HEK293 (cell line): ENCODE measurements around the gene PRELID3B.

Experiments used
- CTCF ChIA-PET: fragments of 350-600 bp; formaldehyde crosslinking; extraction: SDS; loops from one replicate; lab custom pipeline; 2021; ENCODE audit warnings: antibody characterized with exemption; lab: Yijun Ruan, JAX
- POLR2A ChIA-PET: fragments of 300-600 bp; formaldehyde crosslinking; extraction: SDS; loops from one replicate; lab custom pipeline; 2020; ENCODE audit warnings: antibody characterized with exemption, inconsistent platforms; lab: Yijun Ruan, JAX
- H3K27ac ChIP-seq: fragments of 200-500 bp; sonication (Bioruptor generic); 2 replicates; pipeline ENCODE4 v1.5.1; 2014; ENCODE audit warnings: low read depth, low read length, control low read depth, inconsistent platforms; ENCODE audit errors: extremely low read depth
- H3K36me3 ChIP-seq, 2 experiments: fragments of 200-500 bp in 1 of 2; sonication (Bioruptor generic) in 1 of 2; 1 replicate in 1 of 2; 2 replicates in 1 of 2; pipeline ENCODE4 v1.5.1; 2014 to 2017; ENCODE audit warnings: inconsistent platforms in 2 of 2, low read length in 2 of 2; ENCODE audit not compliant: control insufficient read depth in 2 of 2, insufficient read depth in 1 of 2
- H3K4me1 ChIP-seq: fragments of 200-500 bp; sonication (Bioruptor generic); 2 replicates; pipeline ENCODE4 v1.5.1; 2014; ENCODE audit warnings: mild to moderate bottlenecking, low read length, inconsistent platforms; ENCODE audit not compliant: control insufficient read depth, insufficient read depth
- H3K4me3 ChIP-seq: 2 replicates; pipeline ENCODE4 v1.5.1; 2011; ENCODE audit warnings: low read depth, mild to moderate bottlenecking, control low read depth, low read length, moderate library complexity
- H3K9me3 ChIP-seq: fragments of 200-500 bp; sonication (Bioruptor generic); 2 replicates; pipeline ENCODE4 v1.5.1; 2014; ENCODE audit warnings: low read depth, low read length, inconsistent platforms; ENCODE audit not compliant: control insufficient read depth, insufficient read depth
- GLIS1 ChIP-seq: fragments of 450-650 bp; formaldehyde crosslinking; IDR thresholded peaks from 2 replicates; pipeline ENCODE4 v1.5.1; 2016; ENCODE audit warnings: missing biosample characterization, missing genetic modification characterization
- KLF1 ChIP-seq: fragments of 450-650 bp; formaldehyde crosslinking; IDR thresholded peaks from 2 replicates; pipeline ENCODE4 v1.5.1; 2016; ENCODE audit warnings: missing biosample characterization, missing genetic modification characterization
- OVOL3 ChIP-seq: fragments of 450-650 bp; formaldehyde crosslinking; IDR thresholded peaks from 2 replicates; pipeline ENCODE4 v1.5.1; 2016; ENCODE audit warnings: missing biosample characterization, missing genetic modification characterization
- SALL2 ChIP-seq: fragments of 450-650 bp; formaldehyde crosslinking; IDR thresholded peaks from 2 replicates; pipeline ENCODE4 v1.5.0; 2017; ENCODE audit warnings: missing biosample characterization, mild to moderate bottlenecking, missing genetic modification characterization, borderline replicate concordance
- SCRT2 ChIP-seq: fragments of 450-650 bp; formaldehyde crosslinking; IDR thresholded peaks from 2 replicates; pipeline ENCODE4 v1.5.1; 2016; ENCODE audit warnings: missing biosample characterization, missing genetic modification characterization
- SP3 ChIP-seq: fragments of 450-650 bp; formaldehyde crosslinking; IDR thresholded peaks from 2 replicates; pipeline ENCODE4 v1.5.1; 2016; ENCODE audit warnings: missing biosample characterization, missing genetic modification characterization
- ZEB2 ChIP-seq: fragments of 450-650 bp; formaldehyde crosslinking; IDR thresholded peaks from 2 replicates; pipeline ENCODE4 v1.5.1; 2016; ENCODE audit warnings: missing biosample characterization, missing genetic modification characterization
- ZFP37 ChIP-seq: fragments of 450-650 bp; formaldehyde crosslinking; IDR thresholded peaks from 2 replicates; pipeline ENCODE4 v1.5.1; 2016; ENCODE audit warnings: missing biosample characterization, missing genetic modification characterization
- ZNF157 ChIP-seq: fragments of 450-650 bp; formaldehyde crosslinking; IDR thresholded peaks from 2 replicates; pipeline ENCODE4 v1.5.1; 2016; ENCODE audit warnings: missing biosample characterization, missing genetic modification characterization
- ZNF202 ChIP-seq: fragments of 450-650 bp; formaldehyde crosslinking; IDR thresholded peaks from 2 replicates; pipeline ENCODE4 v1.5.1; 2016; ENCODE audit warnings: missing biosample characterization, missing genetic modification characterization, borderline replicate concordance
- ZNF221 ChIP-seq: fragments of 450-650 bp; formaldehyde crosslinking; IDR thresholded peaks from 2 replicates; pipeline ENCODE4 v1.5.1; 2017; ENCODE audit warnings: missing biosample characterization, missing genetic modification characterization, borderline replicate concordance
- ZNF248 ChIP-seq: fragments of 450-650 bp; formaldehyde crosslinking; IDR thresholded peaks from 2 replicates; pipeline ENCODE4 v1.5.1; 2017; ENCODE audit warnings: missing biosample characterization, missing genetic modification characterization
- ZNF391 ChIP-seq: fragments of 450-650 bp; formaldehyde crosslinking; IDR thresholded peaks from 2 replicates; pipeline ENCODE4 v1.5.1; 2016; ENCODE audit warnings: low read depth, missing biosample characterization, missing genetic modification characterization, borderline replicate concordance
- ZNF558 ChIP-seq: fragments of 450-650 bp; formaldehyde crosslinking; IDR thresholded peaks from 2 replicates; pipeline ENCODE4 v1.5.1; 2016; ENCODE audit warnings: missing biosample characterization, missing genetic modification characterization
- TF ChIP-seq, protein P1 (sequence below): fragments of 450-650 bp; formaldehyde crosslinking; IDR thresholded peaks from 2 replicates; pipeline ENCODE4 v1.5.1; 2016; ENCODE audit warnings: missing biosample characterization, missing genetic modification characterization, borderline replicate concordance
- TF ChIP-seq, protein P2 (sequence below): fragments of 450-650 bp; formaldehyde crosslinking; IDR thresholded peaks from 2 replicates; pipeline ENCODE4 v1.5.1; 2016; ENCODE audit warnings: missing biosample characterization, missing genetic modification characterization
- TF ChIP-seq, protein P3 (sequence below): fragments of 450-650 bp; formaldehyde crosslinking; IDR thresholded peaks from 2 replicates; pipeline ENCODE4 v1.5.1; 2016; ENCODE audit warnings: missing biosample characterization, missing genetic modification characterization
- TF ChIP-seq, protein P4 (sequence below): fragments of 450-650 bp; formaldehyde crosslinking; IDR thresholded peaks from 2 replicates; pipeline ENCODE4 v1.5.1; 2017; ENCODE audit warnings: missing biosample characterization, missing genetic modification characterization
- TF ChIP-seq, protein P5 (sequence below): sonication (generic); formaldehyde crosslinking; IDR thresholded peaks from 2 replicates; pipeline ENCODE4 v1.8.1; 2022; ENCODE audit warnings: mild to moderate bottlenecking, moderate library complexity, missing genetic modification reagents
- TF ChIP-seq, protein P6 (sequence below): fragments of 450-650 bp; formaldehyde crosslinking; IDR thresholded peaks from 2 replicates; pipeline ENCODE4 v1.5.1; 2016; ENCODE audit warnings: missing biosample characterization, missing genetic modification characterization
- TF ChIP-seq, protein P7 (sequence below): fragments of 450-650 bp; formaldehyde crosslinking; IDR thresholded peaks from 2 replicates; pipeline ENCODE4 v1.5.1; 2016; ENCODE audit warnings: missing biosample characterization, missing genetic modification characterization

The PRELID3B gene

DNA sequence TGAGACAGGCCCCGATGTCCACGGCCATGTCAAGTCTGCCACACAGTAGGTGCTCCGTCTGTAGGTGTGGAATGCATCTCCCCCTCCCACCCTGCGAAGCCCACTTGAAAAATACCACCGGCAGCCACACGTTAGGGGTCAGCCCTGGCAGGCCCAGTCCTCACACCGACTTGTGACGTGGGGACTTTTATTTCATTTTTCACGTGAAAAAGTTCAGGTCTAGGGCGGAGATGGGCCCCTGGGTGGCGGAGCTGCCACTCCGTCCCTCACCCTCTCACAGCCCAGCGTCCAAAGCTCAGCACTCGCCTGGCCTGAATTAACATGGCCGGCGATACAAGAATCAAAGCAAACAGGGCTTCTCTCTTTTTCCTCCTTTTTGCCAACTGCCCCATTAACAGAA lies 27.2 kb downstream of the PRELID3B start (continued):
- TF ChIP-seq, protein P1, sequence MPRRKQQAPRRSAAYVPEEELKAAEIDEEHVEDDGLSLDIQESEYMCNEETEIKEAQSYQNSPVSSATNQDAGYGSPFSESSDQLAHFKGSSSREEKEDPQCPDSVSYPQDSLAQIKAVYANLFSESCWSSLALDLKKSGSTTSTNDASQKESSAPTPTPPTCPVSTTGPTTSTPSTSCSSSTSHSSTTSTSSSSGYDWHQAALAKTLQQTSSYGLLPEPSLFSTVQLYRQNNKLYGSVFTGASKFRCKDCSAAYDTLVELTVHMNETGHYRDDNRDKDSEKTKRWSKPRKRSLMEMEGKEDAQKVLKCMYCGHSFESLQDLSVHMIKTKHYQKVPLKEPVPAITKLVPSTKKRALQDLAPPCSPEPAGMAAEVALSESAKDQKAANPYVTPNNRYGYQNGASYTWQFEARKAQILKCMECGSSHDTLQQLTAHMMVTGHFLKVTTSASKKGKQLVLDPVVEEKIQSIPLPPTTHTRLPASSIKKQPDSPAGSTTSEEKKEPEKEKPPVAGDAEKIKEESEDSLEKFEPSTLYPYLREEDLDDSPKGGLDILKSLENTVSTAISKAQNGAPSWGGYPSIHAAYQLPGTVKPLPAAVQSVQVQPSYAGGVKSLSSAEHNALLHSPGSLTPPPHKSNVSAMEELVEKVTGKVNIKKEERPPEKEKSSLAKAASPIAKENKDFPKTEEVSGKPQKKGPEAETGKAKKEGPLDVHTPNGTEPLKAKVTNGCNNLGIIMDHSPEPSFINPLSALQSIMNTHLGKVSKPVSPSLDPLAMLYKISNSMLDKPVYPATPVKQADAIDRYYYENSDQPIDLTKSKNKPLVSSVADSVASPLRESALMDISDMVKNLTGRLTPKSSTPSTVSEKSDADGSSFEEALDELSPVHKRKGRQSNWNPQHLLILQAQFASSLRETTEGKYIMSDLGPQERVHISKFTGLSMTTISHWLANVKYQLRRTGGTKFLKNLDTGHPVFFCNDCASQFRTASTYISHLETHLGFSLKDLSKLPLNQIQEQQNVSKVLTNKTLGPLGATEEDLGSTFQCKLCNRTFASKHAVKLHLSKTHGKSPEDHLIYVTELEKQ (tag by site-specific recombination): no peak
- TF ChIP-seq GLIS1 (tag by site-specific recombination) (no peak), SCRT2 (tag by site-specific recombination) (no peak)
- TF ChIP-seq, protein P2, sequence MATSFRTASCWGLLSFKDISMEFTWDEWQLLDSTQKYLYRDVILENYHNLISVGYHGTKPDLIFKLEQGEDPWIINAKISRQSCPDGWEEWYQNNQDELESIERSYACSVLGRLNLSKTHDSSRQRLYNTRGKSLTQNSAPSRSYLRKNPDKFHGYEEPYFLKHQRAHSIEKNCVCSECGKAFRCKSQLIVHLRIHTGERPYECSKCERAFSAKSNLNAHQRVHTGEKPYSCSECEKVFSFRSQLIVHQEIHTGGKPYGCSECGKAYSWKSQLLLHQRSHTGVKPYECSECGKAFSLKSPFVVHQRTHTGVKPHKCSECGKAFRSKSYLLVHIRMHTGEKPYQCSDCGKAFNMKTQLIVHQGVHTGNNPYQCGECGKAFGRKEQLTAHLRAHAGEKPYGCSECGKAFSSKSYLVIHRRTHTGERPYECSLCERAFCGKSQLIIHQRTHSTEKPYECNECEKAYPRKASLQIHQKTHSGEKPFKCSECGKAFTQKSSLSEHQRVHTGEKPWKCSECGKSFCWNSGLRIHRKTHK: no peak

DNA sequence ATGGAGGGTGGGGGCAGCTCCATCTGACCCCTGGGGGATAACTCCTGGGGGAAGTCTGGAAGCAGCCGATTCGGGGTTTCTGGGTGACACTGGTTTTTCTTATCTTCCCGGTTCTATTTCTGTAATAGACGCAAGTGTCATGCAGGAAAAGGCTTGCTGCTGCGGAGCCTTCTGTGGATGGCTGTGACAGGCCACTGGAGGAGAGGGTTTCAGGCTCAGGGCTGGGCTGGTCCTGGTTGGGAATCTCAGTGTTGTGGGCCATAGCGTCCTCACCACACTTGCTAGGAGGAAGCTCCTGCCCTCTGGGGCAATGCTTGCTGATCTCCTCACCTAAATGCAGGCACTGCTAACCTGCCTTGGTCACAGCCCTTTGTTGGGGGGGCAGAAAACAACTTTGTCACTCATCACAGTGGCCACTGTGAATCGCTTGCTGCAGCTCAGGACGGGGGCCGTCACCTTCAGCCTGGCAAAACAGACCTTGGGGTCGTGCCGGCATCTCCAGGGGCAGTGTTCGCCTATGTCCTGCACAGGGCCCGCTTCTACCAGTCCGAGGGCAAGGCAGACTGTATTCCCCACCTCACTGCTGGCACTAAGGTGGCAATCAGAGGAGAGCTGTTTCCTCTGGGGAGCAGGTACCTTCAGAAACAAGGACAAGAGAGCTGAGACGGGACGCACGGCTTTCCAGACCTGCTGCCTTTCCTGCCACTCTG lies 27.8 kb downstream of the PRELID3B start:
- no peak overlapping the region for H3K27ac ChIP-seq
- ChIA-PET POLR2A (interaction anchor here (0.5 to 5.1 kb wide), 3 partner anchors 17 to 36 kb away, joined by 4 to 19 read pairs (median 6); partner anchors contain the start of gene ATP5F1E), CTCF (interaction anchor here (0.7 to 0.8 kb wide), 2 partner anchors 8 to 499 kb away, joined by 3 to 4 read pairs; no protein-coding TSS in a partner anchor)
- TF ChIP-seq ZNF221 (tag by site-specific recombination) (no peak), ZNF248 (no peak), SP3 (tag by site-specific recombination) (no peak), ZNF157 (tag by site-specific recombination) (no peak), ZNF202 (tag by site-specific recombination) (no peak), ZFP37 (tag by site-specific recombination) (no peak), ZNF391 (tag by site-specific recombination) (no peak), ZEB2 (no peak), KLF1 (tag by site-specific recombination) (no peak), SALL2 (tag by site-specific recombination) (no peak), OVOL3 (tag by site-specific recombination) (no peak), ZNF558 (tag by site-specific recombination) (no peak)
- TF ChIP-seq, protein P3, sequence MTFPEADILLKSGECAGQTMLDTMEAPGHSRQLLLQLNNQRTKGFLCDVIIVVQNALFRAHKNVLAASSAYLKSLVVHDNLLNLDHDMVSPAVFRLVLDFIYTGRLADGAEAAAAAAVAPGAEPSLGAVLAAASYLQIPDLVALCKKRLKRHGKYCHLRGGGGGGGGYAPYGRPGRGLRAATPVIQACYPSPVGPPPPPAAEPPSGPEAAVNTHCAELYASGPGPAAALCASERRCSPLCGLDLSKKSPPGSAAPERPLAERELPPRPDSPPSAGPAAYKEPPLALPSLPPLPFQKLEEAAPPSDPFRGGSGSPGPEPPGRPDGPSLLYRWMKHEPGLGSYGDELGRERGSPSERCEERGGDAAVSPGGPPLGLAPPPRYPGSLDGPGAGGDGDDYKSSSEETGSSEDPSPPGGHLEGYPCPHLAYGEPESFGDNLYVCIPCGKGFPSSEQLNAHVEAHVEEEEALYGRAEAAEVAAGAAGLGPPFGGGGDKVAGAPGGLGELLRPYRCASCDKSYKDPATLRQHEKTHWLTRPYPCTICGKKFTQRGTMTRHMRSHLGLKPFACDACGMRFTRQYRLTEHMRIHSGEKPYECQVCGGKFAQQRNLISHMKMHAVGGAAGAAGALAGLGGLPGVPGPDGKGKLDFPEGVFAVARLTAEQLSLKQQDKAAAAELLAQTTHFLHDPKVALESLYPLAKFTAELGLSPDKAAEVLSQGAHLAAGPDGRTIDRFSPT (tag by site-specific recombination): no peak
- TF ChIP-seq, protein P4, sequence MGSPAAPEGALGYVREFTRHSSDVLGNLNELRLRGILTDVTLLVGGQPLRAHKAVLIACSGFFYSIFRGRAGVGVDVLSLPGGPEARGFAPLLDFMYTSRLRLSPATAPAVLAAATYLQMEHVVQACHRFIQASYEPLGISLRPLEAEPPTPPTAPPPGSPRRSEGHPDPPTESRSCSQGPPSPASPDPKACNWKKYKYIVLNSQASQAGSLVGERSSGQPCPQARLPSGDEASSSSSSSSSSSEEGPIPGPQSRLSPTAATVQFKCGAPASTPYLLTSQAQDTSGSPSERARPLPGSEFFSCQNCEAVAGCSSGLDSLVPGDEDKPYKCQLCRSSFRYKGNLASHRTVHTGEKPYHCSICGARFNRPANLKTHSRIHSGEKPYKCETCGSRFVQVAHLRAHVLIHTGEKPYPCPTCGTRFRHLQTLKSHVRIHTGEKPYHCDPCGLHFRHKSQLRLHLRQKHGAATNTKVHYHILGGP (tag by site-specific recombination): no peak
- TF ChIP-seq, protein P5, sequence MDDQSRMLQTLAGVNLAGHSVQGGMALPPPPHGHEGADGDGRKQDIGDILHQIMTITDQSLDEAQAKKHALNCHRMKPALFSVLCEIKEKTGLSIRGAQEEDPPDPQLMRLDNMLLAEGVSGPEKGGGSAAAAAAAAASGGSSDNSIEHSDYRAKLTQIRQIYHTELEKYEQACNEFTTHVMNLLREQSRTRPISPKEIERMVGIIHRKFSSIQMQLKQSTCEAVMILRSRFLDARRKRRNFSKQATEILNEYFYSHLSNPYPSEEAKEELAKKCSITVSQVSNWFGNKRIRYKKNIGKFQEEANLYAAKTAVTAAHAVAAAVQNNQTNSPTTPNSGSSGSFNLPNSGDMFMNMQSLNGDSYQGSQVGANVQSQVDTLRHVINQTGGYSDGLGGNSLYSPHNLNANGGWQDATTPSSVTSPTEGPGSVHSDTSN (CRISPR knock-in tag): no peak
- TF ChIP-seq, protein P6, sequence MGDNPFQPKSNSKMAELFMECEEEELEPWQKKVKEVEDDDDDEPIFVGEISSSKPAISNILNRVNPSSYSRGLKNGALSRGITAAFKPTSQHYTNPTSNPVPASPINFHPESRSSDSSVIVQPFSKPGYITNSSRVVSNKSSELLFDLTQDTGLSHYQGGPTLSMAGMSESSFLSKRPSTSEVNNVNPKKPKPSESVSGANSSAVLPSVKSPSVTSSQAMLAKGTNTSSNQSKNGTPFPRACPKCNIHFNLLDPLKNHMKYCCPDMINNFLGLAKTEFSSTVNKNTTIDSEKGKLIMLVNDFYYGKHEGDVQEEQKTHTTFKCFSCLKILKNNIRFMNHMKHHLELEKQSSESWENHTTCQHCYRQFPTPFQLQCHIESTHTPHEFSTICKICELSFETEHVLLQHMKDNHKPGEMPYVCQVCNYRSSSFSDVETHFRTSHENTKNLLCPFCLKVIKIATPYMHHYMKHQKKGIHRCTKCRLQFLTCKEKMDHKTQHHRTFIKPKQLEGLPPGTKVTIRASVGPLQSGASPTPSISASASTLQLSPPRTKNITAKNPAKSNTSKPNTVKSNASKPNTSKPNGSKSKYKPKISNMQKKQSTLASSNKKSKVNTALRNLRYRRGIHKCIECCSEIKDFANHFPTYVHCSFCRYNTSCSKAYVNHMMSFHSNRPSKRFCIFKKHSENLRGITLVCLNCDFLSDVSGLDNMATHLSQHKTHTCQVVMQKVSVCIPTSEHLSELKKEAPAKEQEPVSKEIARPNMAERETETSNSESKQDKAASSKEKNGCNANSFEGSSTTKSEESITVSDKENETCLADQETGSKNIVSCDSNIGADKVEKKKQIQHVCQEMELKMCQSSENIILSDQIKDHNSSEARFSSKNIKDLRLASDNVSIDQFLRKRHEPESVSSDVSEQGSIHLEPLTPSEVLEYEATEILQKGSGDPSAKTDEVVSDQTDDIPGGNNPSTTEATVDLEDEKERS: no peak
- TF ChIP-seq, protein P7, sequence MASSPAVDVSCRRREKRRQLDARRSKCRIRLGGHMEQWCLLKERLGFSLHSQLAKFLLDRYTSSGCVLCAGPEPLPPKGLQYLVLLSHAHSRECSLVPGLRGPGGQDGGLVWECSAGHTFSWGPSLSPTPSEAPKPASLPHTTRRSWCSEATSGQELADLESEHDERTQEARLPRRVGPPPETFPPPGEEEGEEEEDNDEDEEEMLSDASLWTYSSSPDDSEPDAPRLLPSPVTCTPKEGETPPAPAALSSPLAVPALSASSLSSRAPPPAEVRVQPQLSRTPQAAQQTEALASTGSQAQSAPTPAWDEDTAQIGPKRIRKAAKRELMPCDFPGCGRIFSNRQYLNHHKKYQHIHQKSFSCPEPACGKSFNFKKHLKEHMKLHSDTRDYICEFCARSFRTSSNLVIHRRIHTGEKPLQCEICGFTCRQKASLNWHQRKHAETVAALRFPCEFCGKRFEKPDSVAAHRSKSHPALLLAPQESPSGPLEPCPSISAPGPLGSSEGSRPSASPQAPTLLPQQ (tag by site-specific recombination): no peak
- H3K4me1 ChIP-seq: no peaks in the 10 kb centered on the region
- no peak overlapping the region for H3K4me3 ChIP-seq
- no peaks in the 10 kb centered on the region for H3K36me3 ChIP-seq
- H3K9me3 ChIP-seq: no peaks in the 10 kb centered on the region
